ENCODE results near the gene FAM227A. TPM values are rescaled to one million over a fixed set of nuclear protein-coding genes. Genes with fewer than 3 reads are reported as not detected.
A peak's percentile ranks its signal among the peaks of the same experiment; 100 is the strongest.
"Not testable (repeated sequence)": the region's sequence is repeated elsewhere in the genome, so short reads cannot be mapped to it uniquely, and the experiment has no call there.

FAM227A gene
- total RNA-seq, 1 donor from 2014 or later: 0.27 TPM

- ATAC-seq: peak; percentile 99
- DNase-seq (ENCODE audit: missing footprints): peak; percentile 95
- intact Hi-C loops (cut with DNase I): no loop called here
Observed at GRCh38 chr22:38681582-38682335, 25.6 kb upstream of the FAM227A start, which contains the start of gene TOMM22. TSS of gene TOMM22 (plus strand) at chr22:38681957. CDS start at chr22:38681979, 22 bp downstream.

DNA sequence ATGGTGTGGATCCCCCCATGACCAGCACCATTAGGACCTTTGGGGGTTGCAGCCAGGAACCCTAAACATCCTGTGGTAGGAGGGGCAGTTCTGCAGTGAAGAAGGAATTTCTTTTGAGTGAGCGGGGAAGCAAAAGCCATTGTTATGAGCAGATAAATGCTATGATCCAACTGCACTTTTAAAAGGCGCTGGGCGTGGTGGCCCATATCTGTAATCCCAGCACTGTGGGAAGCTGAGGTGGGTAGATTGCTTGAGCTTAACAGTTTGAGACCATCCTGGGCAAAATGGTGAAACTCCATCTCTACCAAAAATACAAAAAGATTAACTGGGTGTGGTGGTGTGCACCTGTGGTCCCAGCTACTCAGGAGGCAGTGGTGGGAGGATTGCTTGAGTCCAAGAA is 19.6 kb upstream of the FAM227A start:
- no peak for ATAC-seq
- intact Hi-C loops (cut with DNase I): no loop called here
- no peak for DNase-seq (ENCODE audit: missing footprints)

DNA sequence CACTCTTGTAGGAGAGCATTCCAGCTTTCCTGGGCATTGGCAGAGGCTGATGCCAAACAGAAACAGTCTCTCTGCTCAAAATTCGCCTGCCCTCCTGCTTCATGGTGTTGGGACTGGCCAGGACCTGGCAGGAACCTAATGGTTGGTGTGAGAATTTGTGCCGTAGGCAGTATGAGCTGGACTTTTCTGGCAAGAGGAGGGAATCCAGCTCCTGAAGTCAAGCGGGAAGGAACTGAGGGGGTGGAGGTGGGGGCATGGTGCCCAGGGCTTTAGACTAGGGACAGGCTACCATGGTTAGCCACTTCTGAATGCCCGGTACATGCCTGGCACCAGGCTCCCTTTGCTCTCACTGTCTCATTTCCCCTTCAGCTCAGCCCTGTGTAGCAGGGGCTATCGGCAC is 18.7 kb upstream of the FAM227A start:
- ATAC-seq: no peak
- intact Hi-C loops (cut with DNase I): no loop called here

GRCh38 chr22:38657045-38657909 is 1.1 kb upstream of the FAM227A start:
- DNase-seq (ENCODE audit: missing footprints) (no peak), ATAC-seq (no peak)
- intact Hi-C loops (cut with DNase I): no loop called here

More for the DNA sequence above, 18.7 kb upstream of the FAM227A start:
- DNase-seq (ENCODE audit: missing footprints): no peak

DNA sequence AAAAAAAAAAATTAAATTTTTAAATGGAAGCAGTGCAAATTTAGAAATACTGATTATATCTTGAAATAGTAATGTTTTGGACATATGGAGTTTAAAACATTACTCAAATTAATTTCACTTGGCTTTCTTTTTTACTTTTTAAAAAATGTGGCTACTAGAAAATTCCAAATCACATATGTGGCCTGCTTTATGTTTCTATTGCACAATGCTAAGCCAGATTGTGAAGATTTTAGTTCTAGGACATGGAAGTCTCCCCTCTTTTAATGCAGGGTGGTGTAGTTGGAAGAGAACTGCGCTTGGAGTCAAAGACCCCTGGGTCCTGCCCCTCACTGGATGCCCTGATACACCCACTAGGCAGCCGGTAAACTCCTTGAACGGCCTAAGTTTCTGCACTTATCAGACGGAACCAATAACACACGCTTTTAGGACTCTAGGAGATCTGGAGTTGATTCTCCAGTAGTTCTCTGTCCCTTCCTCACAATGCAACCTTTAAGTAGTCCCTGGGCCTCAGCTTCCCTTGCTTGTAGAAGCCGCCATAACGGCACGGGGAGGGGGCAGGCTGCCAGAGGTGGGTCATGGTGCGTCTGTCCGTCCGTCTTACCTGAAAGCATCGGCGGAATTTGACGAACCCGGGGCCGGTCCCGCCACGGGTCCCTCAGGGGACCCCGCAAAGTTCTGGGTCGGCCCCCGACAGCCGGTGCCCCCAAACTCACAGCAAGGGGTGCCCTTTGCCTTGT is 505 bp downstream of the FAM227A start:
- intact Hi-C loops (cut with DNase I): no loop called here
- ATAC-seq: no peak
- DNase-seq (ENCODE audit: missing footprints): peak; percentile 68

DNA sequence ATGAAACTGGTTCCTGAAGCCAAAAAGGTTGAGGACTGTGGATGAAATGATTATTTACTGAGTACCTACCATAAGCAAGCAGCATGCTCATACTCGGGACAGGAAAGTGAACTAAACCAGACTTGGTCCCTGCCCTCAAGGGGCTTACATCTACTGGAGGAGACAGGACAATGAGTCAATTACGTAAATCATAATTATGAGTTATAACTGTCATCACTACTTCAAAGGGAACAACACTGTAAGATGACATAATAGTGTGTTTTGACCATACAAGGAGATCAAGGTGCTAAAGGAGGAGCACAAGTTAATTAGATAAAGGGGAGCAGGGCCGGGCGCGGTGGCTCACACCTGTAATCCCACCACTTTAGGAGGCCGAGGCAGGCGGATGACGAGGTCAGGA is 2.5 kb downstream of the FAM227A start:
- DNase-seq (ENCODE audit: missing footprints): no peak
- ATAC-seq: no peak
- intact Hi-C loops (cut with DNase I): no loop called here

DNA sequence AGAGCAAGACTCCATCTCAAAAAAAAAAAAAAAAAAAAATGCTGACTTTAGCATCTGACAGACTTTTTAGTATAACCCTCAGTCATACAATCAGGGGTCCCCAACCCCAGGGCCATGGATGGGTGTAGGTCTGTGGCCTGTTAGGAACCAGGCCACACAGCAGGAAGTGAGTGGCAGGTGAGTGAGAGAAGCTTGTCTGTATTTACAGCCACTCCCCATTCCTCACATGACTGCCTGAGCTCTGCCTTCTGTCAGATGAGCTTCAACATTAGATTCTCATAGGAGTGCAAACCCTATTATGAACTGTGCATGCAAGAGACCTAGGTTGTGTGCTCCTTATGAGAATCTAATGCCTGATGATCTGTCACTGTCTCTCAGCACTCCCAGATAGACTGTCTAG is 3.3 kb downstream of the FAM227A start:
- ATAC-seq: no peak
- no peak for DNase-seq (ENCODE audit: missing footprints)
- intact Hi-C loops (cut with DNase I): no loop called here

- ATAC-seq (no peak), DNase-seq (ENCODE audit: missing footprints) (no peak)
- intact Hi-C loops (cut with DNase I): no loop called here
Observed at GRCh38 chr22:38649841-38650522, 6.2 kb downstream of the FAM227A start.

- ATAC-seq: no peak
- intact Hi-C loops (cut with DNase I): no loop called here
- no peak for DNase-seq (ENCODE audit: missing footprints)
Observed at GRCh38 chr22:38645430-38645829, 10.8 kb downstream of the FAM227A start.

DNA sequence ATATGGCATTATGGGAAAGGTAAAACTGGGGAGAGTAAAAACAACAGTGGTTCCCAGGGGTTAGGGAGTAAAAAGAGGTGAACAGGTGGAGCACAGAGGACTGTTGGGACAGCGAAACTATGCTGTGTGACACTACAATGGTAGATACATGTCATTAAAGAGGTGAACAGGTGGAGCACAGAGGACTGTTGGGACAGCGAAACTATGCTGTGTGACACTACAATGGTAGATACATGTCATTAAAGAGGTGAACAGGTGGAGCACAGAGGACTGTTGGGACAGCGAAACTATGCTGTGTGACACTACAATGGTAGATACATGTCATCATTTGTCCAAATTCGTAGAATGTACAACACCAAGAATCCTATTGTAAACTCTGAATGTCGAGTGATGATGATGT is 11.9 kb downstream of the FAM227A start:
- DNase-seq (ENCODE audit: missing footprints); intact Hi-C loops (cut with DNase I): not testable (repeated sequence)
- ATAC-seq: peak; percentile 37

GRCh38 chr22:38641476-38642040 is 14.6 kb downstream of the FAM227A start:
- intact Hi-C loops (cut with DNase I): no loop called here
- DNase-seq (ENCODE audit: missing footprints) (no peak), ATAC-seq (no peak)

DNA sequence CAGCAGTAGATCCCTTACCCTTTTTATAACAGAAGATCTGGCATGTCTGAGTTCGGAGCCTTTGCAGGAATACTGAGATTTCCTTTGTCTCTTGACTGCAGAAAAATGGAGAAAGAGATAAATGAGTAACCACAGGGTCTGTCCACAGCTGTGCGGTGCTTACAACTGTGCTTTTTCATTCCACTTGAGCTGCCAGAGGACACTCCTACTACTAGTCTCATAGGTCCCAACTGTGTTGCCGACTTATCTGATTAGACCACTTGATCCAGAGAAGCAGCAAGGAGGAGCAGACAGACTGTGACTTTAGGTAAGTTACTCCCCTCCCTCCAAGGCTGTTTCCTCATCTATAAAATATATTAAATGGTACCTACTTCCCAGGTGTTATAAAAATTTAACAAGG is 17.5 kb downstream of the FAM227A start:
- no peak for DNase-seq (ENCODE audit: missing footprints)
- intact Hi-C loops (cut with DNase I): no loop called here
- ATAC-seq: no peak

DNA sequence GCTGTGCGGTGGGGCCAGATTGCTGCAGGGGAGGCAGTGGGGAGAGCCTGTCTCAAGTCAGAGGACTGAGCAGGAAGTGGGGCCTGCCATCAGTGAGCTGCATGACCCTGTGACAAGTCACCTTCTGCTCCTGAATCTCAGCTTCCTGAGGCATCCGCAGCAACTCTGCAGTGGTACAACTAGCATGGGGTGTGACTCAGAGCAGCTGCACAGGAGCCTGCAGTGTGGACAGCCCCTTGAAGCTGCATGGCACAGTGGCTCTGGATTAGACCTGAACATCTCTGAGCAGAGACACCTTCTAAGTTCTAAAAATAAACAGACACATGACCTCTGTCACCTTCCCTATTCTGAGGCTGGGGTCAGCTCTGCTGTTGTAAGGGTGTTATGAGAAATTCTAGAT is 18.0 kb downstream of the FAM227A start:
- intact Hi-C loops (cut with DNase I): no loop called here
- ATAC-seq: no peak
- DNase-seq (ENCODE audit: missing footprints): no peak

DNA sequence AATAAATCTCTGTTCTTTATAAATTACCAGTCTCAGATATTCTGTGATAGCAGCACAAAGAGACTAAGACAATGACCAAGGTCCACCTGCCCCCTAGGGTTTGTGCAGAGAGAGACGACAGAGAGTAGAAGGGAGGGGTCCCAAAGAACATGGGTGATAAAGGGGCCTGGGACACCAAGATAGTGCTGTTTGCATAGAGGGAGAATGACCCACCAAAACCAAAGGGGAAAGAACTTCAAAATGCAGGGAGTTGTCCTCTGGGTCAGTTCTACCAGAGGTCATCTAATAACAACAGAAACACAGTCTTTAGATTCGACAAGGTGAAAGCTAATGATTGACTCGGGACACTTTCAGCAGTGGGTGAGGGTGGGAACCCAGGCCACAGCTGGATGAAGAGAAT is 23.7 kb downstream of the FAM227A start:
- ATAC-seq (no peak), DNase-seq (ENCODE audit: missing footprints) (no peak)
- intact Hi-C loops (cut with DNase I): no loop called here

DNA sequence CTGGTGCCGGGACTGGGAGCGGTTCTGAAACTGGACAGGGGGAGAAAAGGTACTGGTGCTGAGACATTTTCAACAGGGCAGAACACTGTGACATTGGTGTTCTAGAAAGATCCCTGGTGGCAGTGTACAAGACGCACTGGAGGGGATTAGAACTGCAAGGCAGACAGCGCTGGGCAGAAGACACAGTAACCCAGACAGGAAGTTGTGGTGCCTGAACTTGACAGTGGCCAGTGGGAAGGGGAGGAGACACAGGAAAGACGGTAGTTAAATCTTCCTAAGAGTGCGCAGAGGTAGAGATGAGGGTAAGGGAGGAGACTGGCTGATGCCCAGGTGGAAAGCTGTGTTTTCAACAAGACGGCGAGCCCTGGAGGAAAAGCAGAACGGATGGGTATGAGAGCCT is 24.5 kb downstream of the FAM227A start:
- ATAC-seq (no peak), DNase-seq (ENCODE audit: missing footprints) (no peak)
- intact Hi-C loops (cut with DNase I): no loop called here

DNA sequence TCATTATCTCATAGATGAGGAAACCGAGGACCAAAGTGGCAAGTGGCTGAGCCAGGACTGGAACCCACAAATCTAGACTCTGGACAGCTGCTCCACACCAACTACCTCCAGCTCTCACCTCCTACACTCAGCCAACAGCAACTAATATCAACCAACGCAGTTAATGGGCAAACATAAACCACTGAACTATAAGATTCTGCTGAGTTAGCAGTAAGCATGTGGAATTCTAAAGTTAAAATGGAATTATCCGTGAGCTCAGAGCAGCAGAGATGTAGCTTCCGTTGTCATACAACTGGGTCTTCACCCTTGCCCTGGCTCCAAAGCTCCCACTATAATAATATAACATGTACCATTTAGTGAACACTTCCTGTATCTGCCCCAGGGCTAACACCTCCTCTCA is 27.1 kb downstream of the FAM227A start:
- ATAC-seq: no peak
- intact Hi-C loops (cut with DNase I): no loop called here
- DNase-seq (ENCODE audit: missing footprints): no peak

DNA sequence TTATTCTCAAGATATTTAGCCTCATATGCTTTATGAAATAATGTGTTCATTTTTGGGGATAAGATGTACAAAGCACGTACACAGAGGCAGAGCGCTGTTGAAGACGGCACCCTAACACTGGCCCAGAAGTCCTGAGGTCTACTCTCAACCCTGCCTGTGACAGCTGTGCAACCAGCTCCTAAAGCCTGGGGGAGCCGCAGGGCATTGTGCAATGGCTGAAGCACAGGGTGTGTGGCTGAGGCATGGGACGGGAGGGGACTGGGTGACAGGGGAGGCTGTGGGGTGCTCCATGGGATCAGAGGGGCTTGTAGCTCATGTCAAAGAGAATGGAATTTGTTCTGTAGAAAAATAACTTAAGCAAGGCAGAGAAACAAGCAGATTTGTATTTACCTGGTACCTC is 27.7 kb downstream of the FAM227A start:
- intact Hi-C loops (cut with DNase I): no loop called here
- ATAC-seq (no peak), DNase-seq (ENCODE audit: missing footprints) (no peak)

- intact Hi-C loops (cut with DNase I): no loop called here
- DNase-seq (ENCODE audit: missing footprints): no peak
- no peak for ATAC-seq
Observed at GRCh38 chr22:38623351-38623750, 32.8 kb downstream of the FAM227A start.

DNA sequence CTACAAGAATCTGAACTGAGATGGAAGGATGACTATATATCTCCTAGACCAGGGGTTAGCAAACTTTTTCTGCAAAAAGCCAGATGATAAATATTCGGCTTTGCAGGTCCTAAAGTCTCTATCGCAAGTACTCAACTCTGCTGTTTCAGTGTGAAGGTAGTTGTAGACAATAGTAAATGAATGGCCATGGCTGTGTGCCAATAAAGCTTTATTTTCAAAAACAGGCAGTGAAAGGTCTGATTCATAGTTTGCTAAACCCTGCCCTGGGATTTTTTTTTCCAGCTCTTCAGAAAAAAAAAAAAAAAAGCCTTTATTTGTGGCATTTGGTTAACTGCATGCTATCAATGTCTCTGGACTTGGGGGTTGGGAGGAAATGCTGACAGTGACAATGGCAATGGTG is 37.5 kb downstream of the FAM227A start:
- ATAC-seq: no peak
- intact Hi-C loops (cut with DNase I): no loop called here
- no peak for DNase-seq (ENCODE audit: missing footprints)
